WTC11 (cell line): ENCODE measurements around the gene BRPF1. TPM values are rescaled to one million over a fixed set of nuclear protein-coding genes. Genes with fewer than 3 reads are reported as not detected.

Experiments used
- CTCF ChIP-seq: fragments of 200-600 bp; IDR thresholded peaks from 2 replicates; pipeline ENCODE4 v1.8.0; 2022; ENCODE audit warnings: antibody characterized with exemption
- E2F4 ChIP-seq: sonication (generic); formaldehyde crosslinking; IDR thresholded peaks from 2 replicates; pipeline ENCODE4 v1.8.1; 2022; ENCODE audit warnings: low read depth, mild to moderate bottlenecking, moderate library complexity, missing genetic modification reagents, borderline replicate concordance
- ETV6 ChIP-seq: sonication (generic); formaldehyde crosslinking; IDR thresholded peaks from 2 replicates; pipeline ENCODE4 v1.8.1; 2022; ENCODE audit warnings: mild to moderate bottlenecking, missing genetic modification reagents
- GABPB1 ChIP-seq: sonication (generic); formaldehyde crosslinking; IDR thresholded peaks from 2 replicates; pipeline ENCODE4 v1.8.1; 2023; ENCODE audit warnings: mild to moderate bottlenecking, missing genetic modification reagents
- GRHL2 ChIP-seq: fragments of 250-450 bp; sonication (Bioruptor Pico); IDR thresholded peaks from 2 replicates; pipeline ENCODE4 v1.8.0; 2022; ENCODE audit warnings: mild to moderate bottlenecking, moderate library complexity; ENCODE audit not compliant: insufficient replicate concordance, severe bottlenecking
- HMGXB4 ChIP-seq: sonication (generic); formaldehyde crosslinking; IDR thresholded peaks from 2 replicates; pipeline ENCODE4 v1.8.1; 2023; ENCODE audit warnings: mild to moderate bottlenecking, moderate library complexity, missing genetic modification reagents
- JAZF1 ChIP-seq: fragments of 250-450 bp; sonication (Bioruptor Pico); IDR thresholded peaks from 2 replicates; pipeline ENCODE4 v1.9.0; 2021; ENCODE audit warnings: moderate library complexity, mild to moderate bottlenecking, inconsistent platforms
- MYBL2 ChIP-seq: sonication (generic); formaldehyde crosslinking; IDR thresholded peaks from 2 replicates; pipeline ENCODE4 v1.8.1; 2023; ENCODE audit warnings: mild to moderate bottlenecking, moderate library complexity, missing genetic modification reagents
- NFE2L1 ChIP-seq: sonication (generic); formaldehyde crosslinking; IDR thresholded peaks from 2 replicates; pipeline ENCODE4 v1.8.1; 2023; ENCODE audit warnings: missing genetic modification reagents
- SMAD4 ChIP-seq: sonication (generic); formaldehyde crosslinking; IDR thresholded peaks from 2 replicates; pipeline ENCODE4 v1.8.0; 2022; ENCODE audit warnings: mild to moderate bottlenecking, missing genetic modification reagents
- USF1 ChIP-seq: sonication (generic); formaldehyde crosslinking; IDR thresholded peaks from 2 replicates; pipeline ENCODE4 v1.8.0; 2022; ENCODE audit warnings: mild to moderate bottlenecking, missing genetic modification reagents
- ZNF121 ChIP-seq: sonication (generic); formaldehyde crosslinking; IDR thresholded peaks from 2 replicates; pipeline ENCODE4 v1.8.0; 2023; ENCODE audit warnings: missing genetic modification reagents
- total RNA-seq: library from RNA; stranded (reverse); gene quantifications from 3 replicates; pipeline ENCODE4 v1.2.3, GENCODE V29; 2021
- TF ChIP-seq, protein P1 (sequence below): sonication (generic); formaldehyde crosslinking; IDR thresholded peaks from 2 replicates; pipeline ENCODE4 v1.8.0; 2023; ENCODE audit warnings: mild to moderate bottlenecking, missing genetic modification reagents
- TF ChIP-seq, protein P2 (sequence below): sonication (generic); formaldehyde crosslinking; IDR thresholded peaks from 2 replicates; pipeline ENCODE4 v1.8.0; 2022; ENCODE audit warnings: mild to moderate bottlenecking, missing genetic modification reagents
- TF ChIP-seq, protein P3 (sequence below): fragments of 250-450 bp; sonication (Bioruptor Pico); IDR thresholded peaks from 2 replicates; pipeline ENCODE4 v1.9.0; 2021; ENCODE audit warnings: mild to moderate bottlenecking, borderline replicate concordance
- TF ChIP-seq, protein P4 (sequence below): sonication (generic); formaldehyde crosslinking; IDR thresholded peaks from 2 replicates; pipeline ENCODE4 v1.8.1; 2023; ENCODE audit warnings: mild to moderate bottlenecking, missing genetic modification reagents
- TF ChIP-seq, protein P5 (sequence below): sonication (generic); formaldehyde crosslinking; conservative IDR thresholded peaks from 2 replicates; pipeline ENCODE4 v1.8.1; 2023; ENCODE audit warnings: mild to moderate bottlenecking, low read depth, missing genetic modification reagents, moderate library complexity

Gene BRPF1
- total RNA-seq, 1 experiment from 2014 or later, result 22.8 TPM

- TF ChIP-seq NFE2L1 (CRISPR knock-in tag), result peak; percentile 91
- TF ChIP-seq USF1, result peak; percentile 87
- TF ChIP-seq, protein P1, sequence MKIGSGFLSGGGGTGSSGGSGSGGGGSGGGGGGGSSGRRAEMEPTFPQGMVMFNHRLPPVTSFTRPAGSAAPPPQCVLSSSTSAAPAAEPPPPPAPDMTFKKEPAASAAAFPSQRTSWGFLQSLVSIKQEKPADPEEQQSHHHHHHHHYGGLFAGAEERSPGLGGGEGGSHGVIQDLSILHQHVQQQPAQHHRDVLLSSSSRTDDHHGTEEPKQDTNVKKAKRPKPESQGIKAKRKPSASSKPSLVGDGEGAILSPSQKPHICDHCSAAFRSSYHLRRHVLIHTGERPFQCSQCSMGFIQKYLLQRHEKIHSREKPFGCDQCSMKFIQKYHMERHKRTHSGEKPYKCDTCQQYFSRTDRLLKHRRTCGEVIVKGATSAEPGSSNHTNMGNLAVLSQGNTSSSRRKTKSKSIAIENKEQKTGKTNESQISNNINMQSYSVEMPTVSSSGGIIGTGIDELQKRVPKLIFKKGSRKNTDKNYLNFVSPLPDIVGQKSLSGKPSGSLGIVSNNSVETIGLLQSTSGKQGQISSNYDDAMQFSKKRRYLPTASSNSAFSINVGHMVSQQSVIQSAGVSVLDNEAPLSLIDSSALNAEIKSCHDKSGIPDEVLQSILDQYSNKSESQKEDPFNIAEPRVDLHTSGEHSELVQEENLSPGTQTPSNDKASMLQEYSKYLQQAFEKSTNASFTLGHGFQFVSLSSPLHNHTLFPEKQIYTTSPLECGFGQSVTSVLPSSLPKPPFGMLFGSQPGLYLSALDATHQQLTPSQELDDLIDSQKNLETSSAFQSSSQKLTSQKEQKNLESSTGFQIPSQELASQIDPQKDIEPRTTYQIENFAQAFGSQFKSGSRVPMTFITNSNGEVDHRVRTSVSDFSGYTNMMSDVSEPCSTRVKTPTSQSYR (CRISPR knock-in tag), result peak; percentile 96
- TF ChIP-seq E2F4, result peak; percentile 82
- no peak for TF ChIP-seq GRHL2
- no peak for TF ChIP-seq GABPB1 (CRISPR knock-in tag)
- no peak for TF ChIP-seq CTCF
- TF ChIP-seq, protein P2, sequence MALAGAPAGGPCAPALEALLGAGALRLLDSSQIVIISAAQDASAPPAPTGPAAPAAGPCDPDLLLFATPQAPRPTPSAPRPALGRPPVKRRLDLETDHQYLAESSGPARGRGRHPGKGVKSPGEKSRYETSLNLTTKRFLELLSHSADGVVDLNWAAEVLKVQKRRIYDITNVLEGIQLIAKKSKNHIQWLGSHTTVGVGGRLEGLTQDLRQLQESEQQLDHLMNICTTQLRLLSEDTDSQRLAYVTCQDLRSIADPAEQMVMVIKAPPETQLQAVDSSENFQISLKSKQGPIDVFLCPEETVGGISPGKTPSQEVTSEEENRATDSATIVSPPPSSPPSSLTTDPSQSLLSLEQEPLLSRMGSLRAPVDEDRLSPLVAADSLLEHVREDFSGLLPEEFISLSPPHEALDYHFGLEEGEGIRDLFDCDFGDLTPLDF, result peak; percentile 94
- TF ChIP-seq, protein P3, sequence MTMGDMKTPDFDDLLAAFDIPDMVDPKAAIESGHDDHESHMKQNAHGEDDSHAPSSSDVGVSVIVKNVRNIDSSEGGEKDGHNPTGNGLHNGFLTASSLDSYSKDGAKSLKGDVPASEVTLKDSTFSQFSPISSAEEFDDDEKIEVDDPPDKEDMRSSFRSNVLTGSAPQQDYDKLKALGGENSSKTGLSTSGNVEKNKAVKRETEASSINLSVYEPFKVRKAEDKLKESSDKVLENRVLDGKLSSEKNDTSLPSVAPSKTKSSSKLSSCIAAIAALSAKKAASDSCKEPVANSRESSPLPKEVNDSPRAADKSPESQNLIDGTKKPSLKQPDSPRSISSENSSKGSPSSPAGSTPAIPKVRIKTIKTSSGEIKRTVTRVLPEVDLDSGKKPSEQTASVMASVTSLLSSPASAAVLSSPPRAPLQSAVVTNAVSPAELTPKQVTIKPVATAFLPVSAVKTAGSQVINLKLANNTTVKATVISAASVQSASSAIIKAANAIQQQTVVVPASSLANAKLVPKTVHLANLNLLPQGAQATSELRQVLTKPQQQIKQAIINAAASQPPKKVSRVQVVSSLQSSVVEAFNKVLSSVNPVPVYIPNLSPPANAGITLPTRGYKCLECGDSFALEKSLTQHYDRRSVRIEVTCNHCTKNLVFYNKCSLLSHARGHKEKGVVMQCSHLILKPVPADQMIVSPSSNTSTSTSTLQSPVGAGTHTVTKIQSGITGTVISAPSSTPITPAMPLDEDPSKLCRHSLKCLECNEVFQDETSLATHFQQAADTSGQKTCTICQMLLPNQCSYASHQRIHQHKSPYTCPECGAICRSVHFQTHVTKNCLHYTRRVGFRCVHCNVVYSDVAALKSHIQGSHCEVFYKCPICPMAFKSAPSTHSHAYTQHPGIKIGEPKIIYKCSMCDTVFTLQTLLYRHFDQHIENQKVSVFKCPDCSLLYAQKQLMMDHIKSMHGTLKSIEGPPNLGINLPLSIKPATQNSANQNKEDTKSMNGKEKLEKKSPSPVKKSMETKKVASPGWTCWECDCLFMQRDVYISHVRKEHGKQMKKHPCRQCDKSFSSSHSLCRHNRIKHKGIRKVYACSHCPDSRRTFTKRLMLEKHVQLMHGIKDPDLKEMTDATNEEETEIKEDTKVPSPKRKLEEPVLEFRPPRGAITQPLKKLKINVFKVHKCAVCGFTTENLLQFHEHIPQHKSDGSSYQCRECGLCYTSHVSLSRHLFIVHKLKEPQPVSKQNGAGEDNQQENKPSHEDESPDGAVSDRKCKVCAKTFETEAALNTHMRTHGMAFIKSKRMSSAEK, result no peak
- TF ChIP-seq ETV6 (CRISPR knock-in tag), result peak; percentile 75; the same call in 1 of the 2 replicates
- peak; percentile 87 for TF ChIP-seq ZNF121 (CRISPR knock-in tag)
- TF ChIP-seq SMAD4 (CRISPR knock-in tag), result peak; percentile 96
- TF ChIP-seq, protein P4, sequence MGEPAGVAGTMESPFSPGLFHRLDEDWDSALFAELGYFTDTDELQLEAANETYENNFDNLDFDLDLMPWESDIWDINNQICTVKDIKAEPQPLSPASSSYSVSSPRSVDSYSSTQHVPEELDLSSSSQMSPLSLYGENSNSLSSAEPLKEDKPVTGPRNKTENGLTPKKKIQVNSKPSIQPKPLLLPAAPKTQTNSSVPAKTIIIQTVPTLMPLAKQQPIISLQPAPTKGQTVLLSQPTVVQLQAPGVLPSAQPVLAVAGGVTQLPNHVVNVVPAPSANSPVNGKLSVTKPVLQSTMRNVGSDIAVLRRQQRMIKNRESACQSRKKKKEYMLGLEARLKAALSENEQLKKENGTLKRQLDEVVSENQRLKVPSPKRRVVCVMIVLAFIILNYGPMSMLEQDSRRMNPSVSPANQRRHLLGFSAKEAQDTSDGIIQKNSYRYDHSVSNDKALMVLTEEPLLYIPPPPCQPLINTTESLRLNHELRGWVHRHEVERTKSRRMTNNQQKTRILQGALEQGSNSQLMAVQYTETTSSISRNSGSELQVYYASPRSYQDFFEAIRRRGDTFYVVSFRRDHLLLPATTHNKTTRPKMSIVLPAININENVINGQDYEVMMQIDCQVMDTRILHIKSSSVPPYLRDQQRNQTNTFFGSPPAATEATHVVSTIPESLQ, result peak; percentile 87
- TF ChIP-seq, protein P5, sequence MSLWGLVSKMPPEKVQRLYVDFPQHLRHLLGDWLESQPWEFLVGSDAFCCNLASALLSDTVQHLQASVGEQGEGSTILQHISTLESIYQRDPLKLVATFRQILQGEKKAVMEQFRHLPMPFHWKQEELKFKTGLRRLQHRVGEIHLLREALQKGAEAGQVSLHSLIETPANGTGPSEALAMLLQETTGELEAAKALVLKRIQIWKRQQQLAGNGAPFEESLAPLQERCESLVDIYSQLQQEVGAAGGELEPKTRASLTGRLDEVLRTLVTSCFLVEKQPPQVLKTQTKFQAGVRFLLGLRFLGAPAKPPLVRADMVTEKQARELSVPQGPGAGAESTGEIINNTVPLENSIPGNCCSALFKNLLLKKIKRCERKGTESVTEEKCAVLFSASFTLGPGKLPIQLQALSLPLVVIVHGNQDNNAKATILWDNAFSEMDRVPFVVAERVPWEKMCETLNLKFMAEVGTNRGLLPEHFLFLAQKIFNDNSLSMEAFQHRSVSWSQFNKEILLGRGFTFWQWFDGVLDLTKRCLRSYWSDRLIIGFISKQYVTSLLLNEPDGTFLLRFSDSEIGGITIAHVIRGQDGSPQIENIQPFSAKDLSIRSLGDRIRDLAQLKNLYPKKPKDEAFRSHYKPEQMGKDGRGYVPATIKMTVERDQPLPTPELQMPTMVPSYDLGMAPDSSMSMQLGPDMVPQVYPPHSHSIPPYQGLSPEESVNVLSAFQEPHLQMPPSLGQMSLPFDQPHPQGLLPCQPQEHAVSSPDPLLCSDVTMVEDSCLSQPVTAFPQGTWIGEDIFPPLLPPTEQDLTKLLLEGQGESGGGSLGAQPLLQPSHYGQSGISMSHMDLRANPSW (CRISPR knock-in tag), result no peak
- no peak for TF ChIP-seq JAZF1 (CRISPR knock-in tag)
- peak; percentile 85 for TF ChIP-seq MYBL2 (CRISPR knock-in tag)
- TF ChIP-seq HMGXB4, result peak; percentile 44; the same call in 1 of the 2 replicates
Observed at GRCh38 chr3:9704347-9705322, 26.9 kb upstream of the BRPF1 start (continued).
